NOMO-1 treated with dmso at 0.1 percent for 144 hours (cell line): ENCODE data around the gene BOD1.
"Not testable (repeated sequence)": the region's sequence is repeated elsewhere in the genome, so short reads cannot be mapped to it uniquely, and the experiment has no call there.

Experiments
- DNase-seq: peaks from one replicate; lab custom pipeline; 2025; ENCODE audit not compliant: unreplicated experiment; lab: John Stamatoyannopoulos, UW

Gene BOD1

GRCh38 chr5:173615884-173616576 is 420 bp downstream of the BOD1 start:
- DNase-seq = peak; percentile 72

- DNase-seq = no peak
These were observed 1.9 kb downstream of the BOD1 start for GRCh38 chr5:173614591-173614990.

GRCh38 chr5:173613433-173614159 is 2.9 kb downstream of the BOD1 start:
- no peak for DNase-seq

- no peak for DNase-seq
These were observed 3.5 kb downstream of the BOD1 start for GRCh38 chr5:173612948-173613347.

- no peak for DNase-seq
These were observed 4.7 kb downstream of the BOD1 start for GRCh38 chr5:173611706-173612105.

- DNase-seq = no peak
These were observed 12.3 kb downstream of the BOD1 start for GRCh38 chr5:173604141-173604540.

GRCh38 chr5:173602423-173602822 is 14.0 kb downstream of the BOD1 start:
- DNase-seq = peak; percentile 28

GRCh38 chr5:173598686-173599085 is 17.8 kb downstream of the BOD1 start:
- no peak for DNase-seq

- no peak for DNase-seq
These were observed 19.1 kb downstream of the BOD1 start for GRCh38 chr5:173597304-173597703.

- no peak for DNase-seq
These were observed 20.6 kb downstream of the BOD1 start for GRCh38 chr5:173595841-173596240.

GRCh38 chr5:173594061-173594460 is 22.4 kb downstream of the BOD1 start:
- no peak for DNase-seq

- DNase-seq = no peak
These were observed 24.3 kb downstream of the BOD1 start for GRCh38 chr5:173592050-173592669.

GRCh38 chr5:173591056-173591514 is 25.4 kb downstream of the BOD1 start:
- no peak for DNase-seq

GRCh38 chr5:173590436-173591055 is 25.9 kb downstream of the BOD1 start:
- DNase-seq = no peak

GRCh38 chr5:173586133-173586532 is 30.3 kb downstream of the BOD1 start:
- not testable (repeated sequence) for DNase-seq

GRCh38 chr5:173583346-173583745 is 33.1 kb downstream of the BOD1 start:
- DNase-seq = no peak

GRCh38 chr5:173582216-173583111 is 34.0 kb downstream of the BOD1 start:
- no peak for DNase-seq

GRCh38 chr5:173581408-173582215 is 34.8 kb downstream of the BOD1 start:
- DNase-seq = peak; percentile 14

GRCh38 chr5:173578947-173579615 is 37.4 kb downstream of the BOD1 start:
- no peak for DNase-seq
